ENCODE data around the gene MACROD2. TPM values are rescaled to one million over a fixed set of nuclear protein-coding genes. Genes with fewer than 3 reads are reported as not detected.
"Not testable (repeated sequence)": the region's sequence is repeated elsewhere in the genome, so short reads cannot be mapped to it uniquely, and the experiment has no call there.

Gene MACROD2
- total RNA-seq, 4 donors from 2014 or later, result 1.8 to 4.8 (median 2.9) TPM

- intact Hi-C loops (cut with DNase I), result no loop called here
- 84 to 89% methylated on average over 2 of the region's 2 CpGs for WGBS, 2 donors
- H3K27me3 ChIP-seq, result no peaks in the 10 kb centered on the region
- no peaks in the 10 kb centered on the region for H3K36me3 ChIP-seq
- H3K4me1 ChIP-seq, result no peaks in the 10 kb centered on the region
- H3K4me3 ChIP-seq, result no peak overlapping the region
- H3K9me3 ChIP-seq, result no peaks in the 10 kb centered on the region
- H3K27ac ChIP-seq, result no peak overlapping the region
- no peak for DNase-seq
- TF ChIP-seq POLR2A (IDR thresholded peaks at IDR 0.05) (no peak), CTCF (IDR thresholded peaks at IDR 0.05) (no peak)
These were observed 1144.2 kb downstream of the MACROD2 start for GRCh38 chr20:15139522-15139921.

GRCh38 chr20:15140286-15140685, 1145.0 kb downstream of the MACROD2 start:
- Histone ChIP-seq H3K27ac (no peak overlapping the region), H3K4me1 (no peaks in the 10 kb centered on the region), H3K27me3 (no peaks in the 10 kb centered on the region), H3K36me3 (no peaks in the 10 kb centered on the region), H3K4me3 (no peak overlapping the region), H3K9me3 (no peaks in the 10 kb centered on the region)
- no peak for DNase-seq
- 65 to 68% methylated on average over 2 of the region's 2 CpGs for WGBS, 2 donors
- no peak for TF ChIP-seq POLR2A (IDR thresholded peaks at IDR 0.05)
- no peak for TF ChIP-seq CTCF (IDR thresholded peaks at IDR 0.05)
- intact Hi-C loops (cut with DNase I), result no loop called here

GRCh38 chr20:15140940-15141339, 1145.6 kb downstream of the MACROD2 start:
- WGBS, 2 donors, result 70 to 90% methylated on average over 1 of the region's 1 CpG
- H3K27ac ChIP-seq; H3K4me3 ChIP-seq; DNase-seq; H3K36me3 ChIP-seq; H3K4me1 ChIP-seq; intact Hi-C loops (cut with DNase I); H3K27me3 ChIP-seq; H3K9me3 ChIP-seq: not testable (repeated sequence)

- Histone ChIP-seq H3K36me3 (no peaks in the 10 kb centered on the region), H3K4me3 (no peak overlapping the region), H3K9me3 (no peaks in the 10 kb centered on the region), H3K4me1 (no peaks in the 10 kb centered on the region), H3K27me3 (no peaks in the 10 kb centered on the region), H3K27ac (no peak overlapping the region)
- intact Hi-C loops (cut with DNase I), result no loop called here
- DNase-seq, result no peak
- no peak for TF ChIP-seq CTCF (IDR thresholded peaks at IDR 0.05)
- no peak for TF ChIP-seq POLR2A (IDR thresholded peaks at IDR 0.05)
- 74 to 83% methylated on average over 4 of the region's 4 CpGs for WGBS, 2 donors
These were observed 1146.5 kb downstream of the MACROD2 start for GRCh38 chr20:15141861-15142260.

- no peaks in the 10 kb centered on the region for H3K9me3 ChIP-seq
- no peaks in the 10 kb centered on the region for H3K36me3 ChIP-seq
- WGBS, 2 donors, result 85 to 88% methylated on average over 1 of the region's 1 CpG
- H3K4me3 ChIP-seq, result no peak overlapping the region
- no peak for DNase-seq
- no peak overlapping the region for H3K27ac ChIP-seq
- no peaks in the 10 kb centered on the region for H3K4me1 ChIP-seq
- intact Hi-C loops (cut with DNase I), result no loop called here
- TF ChIP-seq POLR2A (IDR thresholded peaks at IDR 0.05) (no peak), CTCF (IDR thresholded peaks at IDR 0.05) (no peak)
- H3K27me3 ChIP-seq, result no peaks in the 10 kb centered on the region
These were observed 1148.2 kb downstream of the MACROD2 start for GRCh38 chr20:15143478-15143877.

- intact Hi-C loops (cut with DNase I), result no loop called here
- no peak for DNase-seq
- H3K36me3 ChIP-seq, result no peaks in the 10 kb centered on the region
- TF ChIP-seq CTCF (IDR thresholded peaks at IDR 0.05), result no peak
- TF ChIP-seq POLR2A (IDR thresholded peaks at IDR 0.05), result no peak
- no peaks in the 10 kb centered on the region for H3K4me1 ChIP-seq
- 53 to 64% methylated on average over 3 of the region's 3 CpGs for WGBS, 2 donors
- H3K9me3 ChIP-seq, result no peaks in the 10 kb centered on the region
- H3K27ac ChIP-seq, result no peak overlapping the region
- H3K4me3 ChIP-seq, result no peak overlapping the region
- no peaks in the 10 kb centered on the region for H3K27me3 ChIP-seq
These were observed 1149.6 kb downstream of the MACROD2 start for GRCh38 chr20:15144916-15145315.
